ENCODE results near the gene ERN1. TPM values are rescaled to one million over a fixed set of nuclear protein-coding genes. Genes with fewer than 3 reads are reported as not detected.
A peak's percentile ranks its signal among the peaks of the same experiment; 100 is the strongest.

ERN1 gene
- total RNA-seq, 1 donor from 2014 or later, result 22.1 TPM

GRCh38 chr17:64048805-64049204, 81.1 kb downstream of the ERN1 start:
- no peak overlapping the region for H3K4me3 ChIP-seq (ENCODE audit: low read depth, low read length)
- peaks cover 51% of the 10 kb centered on the region for H3K36me3 ChIP-seq (ENCODE audit: control insufficient read depth, insufficient read depth, low read length)
- TF ChIP-seq CTCF (IDR thresholded peaks at IDR 0.05; ENCODE audit: insufficient read depth, low read length, severe bottlenecking), result no peak
- DNase-seq (ENCODE audit: low read depth), result no peak
- FAIRE-seq, result no peak
- H3K27me3 ChIP-seq (ENCODE audit: control insufficient read depth, insufficient read depth, low read length), result no peaks in the 10 kb centered on the region

- TF ChIP-seq CTCF (IDR thresholded peaks at IDR 0.05; ENCODE audit: insufficient read depth, low read length, severe bottlenecking), result no peak
- Histone ChIP-seq H3K4me3 (ENCODE audit: low read depth, low read length) (no peak overlapping the region), H3K36me3 (ENCODE audit: control insufficient read depth, insufficient read depth, low read length) (peaks cover 49% of the 10 kb centered on the region), H3K27me3 (ENCODE audit: control insufficient read depth, insufficient read depth, low read length) (no peaks in the 10 kb centered on the region)
- DNase-seq (ENCODE audit: low read depth), result no peak
- FAIRE-seq, result no peak
Measured at GRCh38 chr17:64045176-64045575, 84.8 kb downstream of the ERN1 start.

- DNase-seq (ENCODE audit: low read depth), result no peak
- Histone ChIP-seq H3K36me3 (ENCODE audit: control insufficient read depth, insufficient read depth, low read length) (peaks cover 40% of the 10 kb centered on the region), H3K27me3 (ENCODE audit: control insufficient read depth, insufficient read depth, low read length) (no peaks in the 10 kb centered on the region), H3K4me3 (ENCODE audit: low read depth, low read length) (no peak overlapping the region)
- no peak for TF ChIP-seq CTCF (IDR thresholded peaks at IDR 0.05; ENCODE audit: insufficient read depth, low read length, severe bottlenecking)
- FAIRE-seq, result no peak
Measured at GRCh38 chr17:64042700-64043485, 87.1 kb downstream of the ERN1 start.

- no peak for TF ChIP-seq CTCF (IDR thresholded peaks at IDR 0.05; ENCODE audit: insufficient read depth, low read length, severe bottlenecking)
- peak; percentile 40 for FAIRE-seq
- no peak for DNase-seq (ENCODE audit: low read depth)
- Histone ChIP-seq H3K27me3 (ENCODE audit: control insufficient read depth, insufficient read depth, low read length) (no peaks in the 10 kb centered on the region), H3K36me3 (ENCODE audit: control insufficient read depth, insufficient read depth, low read length) (peaks cover 37% of the 10 kb centered on the region), H3K4me3 (ENCODE audit: low read depth, low read length) (no peak overlapping the region)
Measured at GRCh38 chr17:64041912-64042311, 88.0 kb downstream of the ERN1 start.

GRCh38 chr17:64040206-64040605, 89.7 kb downstream of the ERN1 start:
- DNase-seq (ENCODE audit: low read depth) (no peak), FAIRE-seq (no peak)
- Histone ChIP-seq H3K4me3 (ENCODE audit: low read depth, low read length) (no peak overlapping the region), H3K36me3 (ENCODE audit: control insufficient read depth, insufficient read depth, low read length) (peaks cover 26% of the 10 kb centered on the region), H3K27me3 (ENCODE audit: control insufficient read depth, insufficient read depth, low read length) (no peaks in the 10 kb centered on the region)
- no peak for TF ChIP-seq CTCF (IDR thresholded peaks at IDR 0.05; ENCODE audit: insufficient read depth, low read length, severe bottlenecking)

- Histone ChIP-seq H3K27me3 (ENCODE audit: control insufficient read depth, insufficient read depth, low read length) (no peaks in the 10 kb centered on the region), H3K4me3 (ENCODE audit: low read depth, low read length) (no peak overlapping the region), H3K36me3 (ENCODE audit: control insufficient read depth, insufficient read depth, low read length) (peaks cover 17% of the 10 kb centered on the region)
- FAIRE-seq (no peak), DNase-seq (ENCODE audit: low read depth) (no peak)
- no peak for TF ChIP-seq CTCF (IDR thresholded peaks at IDR 0.05; ENCODE audit: insufficient read depth, low read length, severe bottlenecking)
Measured at GRCh38 chr17:64039106-64039400, 90.9 kb downstream of the ERN1 start.
